HepG2 (cell line): ENCODE data around the gene RABGGTB. TPM values are rescaled to one million over a fixed set of nuclear protein-coding genes. Genes with fewer than 3 reads are reported as not detected.

ENCODE experiments used
- AGO1 ChIP-seq: fragments of 200-400 bp; formaldehyde crosslinking; IDR thresholded peaks from 2 replicates; pipeline ENCODE4 v1.6.1; 2017; ENCODE audit warnings: mild to moderate bottlenecking, low read depth, low read length, moderate library complexity; ENCODE audit not compliant: poor library complexity, severe bottlenecking
- AHDC1 ChIP-seq: sonication (generic); formaldehyde crosslinking; IDR thresholded peaks from 2 replicates; pipeline ENCODE4 v1.5.1; 2020; ENCODE audit warnings: mild to moderate bottlenecking, missing genetic modification reagents, borderline replicate concordance
- GZF1 ChIP-seq: sonication (generic); formaldehyde crosslinking; IDR thresholded peaks from 2 replicates; pipeline ENCODE4 v1.5.1; 2020; ENCODE audit warnings: mild to moderate bottlenecking, missing genetic modification reagents
- HOMEZ ChIP-seq: IDR thresholded peaks from 2 replicates; pipeline ENCODE4 v1.6.1; 2016; ENCODE audit warnings: low read depth
- NPAS2 ChIP-seq: sonication (generic); formaldehyde crosslinking; IDR thresholded peaks from 2 replicates; pipeline ENCODE4 v1.8.0; 2022; ENCODE audit warnings: mild to moderate bottlenecking, missing genetic modification reagents, borderline replicate concordance
- PBX2 ChIP-seq: IDR thresholded peaks from 2 replicates; pipeline ENCODE4 v1.6.1; 2016; ENCODE audit warnings: control low read depth
- RFXAP ChIP-seq: sonication (generic); formaldehyde crosslinking; IDR thresholded peaks from 2 replicates; pipeline ENCODE4 v1.4.0; 2020; ENCODE audit warnings: missing genetic modification reagents, borderline replicate concordance
- RORA ChIP-seq: sonication (generic); formaldehyde crosslinking; IDR thresholded peaks from 2 replicates; pipeline ENCODE4 v1.5.0; 2020; ENCODE audit warnings: mild to moderate bottlenecking, missing genetic modification reagents, moderate library complexity
- SMAD9 ChIP-seq: sonication (generic); formaldehyde crosslinking; IDR thresholded peaks from 2 replicates; pipeline ENCODE4 v1.5.1; 2020; ENCODE audit warnings: mild to moderate bottlenecking, missing genetic modification reagents
- SOX13 ChIP-seq, 3 experiments: fragments of 450-650 bp in 1 of 3; sonication (generic) in 1 of 3; formaldehyde crosslinking in 1 of 3; IDR thresholded peaks in 2 of 3; conservative IDR thresholded peaks in 1 of 3; 2 replicates each; pipeline versions ENCODE4 v1.5.0 to v1.6.1; 2016 to 2020; ENCODE audit warnings: antibody characterized with exemption in 1 of 3, mild to moderate bottlenecking in 1 of 3, missing compliant biosample characterization in 1 of 3, missing genetic modification reagents in 1 of 3, moderate library complexity in 1 of 3
- SRY ChIP-seq: sonication (generic); formaldehyde crosslinking; IDR thresholded peaks from 2 replicates; pipeline ENCODE4 v1.8.0; 2022; ENCODE audit warnings: mild to moderate bottlenecking, missing genetic modification reagents
- ZC3H13 ChIP-seq: sonication (generic); formaldehyde crosslinking; IDR thresholded peaks from 2 replicates; pipeline ENCODE4 v1.8.1; 2023; ENCODE audit warnings: mild to moderate bottlenecking, missing genetic modification reagents, moderate library complexity
- ZFAT ChIP-seq: sonication (generic); formaldehyde crosslinking; conservative IDR thresholded peaks from 2 replicates; pipeline ENCODE4 v1.8.1; 2023; ENCODE audit warnings: missing genetic modification reagents, inconsistent platforms
- ZFP62 ChIP-seq: sonication (generic); formaldehyde crosslinking; IDR thresholded peaks from 2 replicates; pipeline ENCODE4 v1.4.0; 2020; ENCODE audit warnings: missing genetic modification reagents
- ZNF282 ChIP-seq: fragments of 450-650 bp; IDR thresholded peaks from 2 replicates; pipeline ENCODE4 v1.6.1; 2018; ENCODE audit not compliant: partially characterized antibody
- ZNF362 ChIP-seq: sonication (generic); formaldehyde crosslinking; IDR thresholded peaks from 2 replicates; pipeline ENCODE4 v1.4.0; 2020; ENCODE audit warnings: missing genetic modification reagents, mild to moderate bottlenecking, borderline replicate concordance
- ZNF44 ChIP-seq: sonication (generic); formaldehyde crosslinking; IDR thresholded peaks from 2 replicates; pipeline ENCODE4 v1.5.1; 2020; ENCODE audit warnings: mild to moderate bottlenecking, missing genetic modification reagents
- ZNF557 ChIP-seq: sonication (generic); formaldehyde crosslinking; IDR thresholded peaks from 2 replicates; pipeline ENCODE4 v1.4.0; 2020; ENCODE audit warnings: missing genetic modification reagents
- ZNF740 ChIP-seq: sonication (generic); formaldehyde crosslinking; IDR thresholded peaks from 2 replicates; pipeline ENCODE4 v1.4.0; 2020; ENCODE audit warnings: missing genetic modification reagents
- polyA plus RNA-seq, 8 experiments: library from polyadenylated mRNA; depleted of rRNA in 3 of 8; stranded (reverse) in 7 of 8; unstranded in 1 of 8; fragments of >200 nt; fragmentation: Illumina TruSeq in 4 of 8; extraction: Trizol in 4 of 8; gene quantifications; 2 replicates each; pipeline versions ENCODE4 v1.2.1 to v1.2.3, GENCODE V29; 2011 to 2016; ENCODE audit warnings: low read depth in 4 of 8, missing spikeins in 1 of 8, mixed read lengths in 1 of 8; ENCODE audit not compliant: insufficient read depth in 1 of 8
- total RNA-seq, 5 experiments: library from RNA; depleted of rRNA; stranded (reverse); fragments of >200 nt; fragmentation: Illumina TruSeq; extraction: Trizol; gene quantifications; 2 replicates each; pipeline ENCODE4 v1.2.3, GENCODE V29; 2016; ENCODE audit warnings: low read depth in 1 of 5

The RABGGTB gene
- total and polyA plus RNA-seq, 2 of the 13 experiments (the other 11 are each of a cell fraction or from before 2014, with no cell fraction given): 185 to 290 TPM

- TF ChIP-seq ZNF44 (CRISPR knock-in tag) (no peak), AGO1 (no peak), ZNF282 (no peak), ZC3H13 (CRISPR knock-in tag) (no peak), SMAD9 (CRISPR knock-in tag) (no peak), ZFAT (no peak), ZFP62 (no peak), ZNF740 (CRISPR knock-in tag) (no peak), HOMEZ (0 out of 2 replicates have a peak, but pooled peaks have one; percentile 57), GZF1 (CRISPR knock-in tag) (no peak), ZNF362 (CRISPR knock-in tag) (no peak), ZNF557 (CRISPR knock-in tag) (peak; percentile 60; the same call in 1 of the 2 replicates), AHDC1 (CRISPR knock-in tag) (no peak), RFXAP (CRISPR knock-in tag) (no peak), SOX13 (IDR thresholded peaks at IDR 0.05) (no peak), SOX13 (CRISPR knock-in tag; conservative IDR thresholded peaks at IDR 0.05 in 1 of 2, IDR thresholded peaks at IDR 0.05 in 1 of 2) (no peak), SRY (CRISPR knock-in tag) (peak; percentile 47; the same call in 1 of the 2 replicates), RORA (CRISPR knock-in tag) (no peak), PBX2 (CRISPR knock-in tag) (no peak; the same call in 1 of the 2 replicates), NPAS2 (CRISPR knock-in tag) (no peak)
Observed at GRCh38 chr1:75785983-75786853, at the start of gene RABGGTB (continued).
